Astrocyte of the spinal cord (primary cell): Measurements from ENCODE around the gene PLXNB1.

Experiments
- DNase-seq: peaks from one replicate; pipeline ENCODE4 v3.0.0; 2011; ENCODE audit warnings: low read depth, low spot score
- H3K4me3 ChIP-seq: 2 replicates; pipeline ENCODE4 v1.5.1; 2011; ENCODE audit warnings: low read depth, mild to moderate bottlenecking, low read length, moderate library complexity
- in situ Hi-C: cut with HindIII; loops from 2 replicates; pipeline ENCODE4 v1.10.0; 2017; ENCODE audit warnings: low sequenced_read_pairs
- TF ChIP-seq, protein P1 (sequence below): IDR thresholded peaks from 2 replicates; pipeline ENCODE4 v1.5.1; 2012; ENCODE audit warnings: low read depth, mild to moderate bottlenecking, low read length, inconsistent platforms

The PLXNB1 gene, protein sequence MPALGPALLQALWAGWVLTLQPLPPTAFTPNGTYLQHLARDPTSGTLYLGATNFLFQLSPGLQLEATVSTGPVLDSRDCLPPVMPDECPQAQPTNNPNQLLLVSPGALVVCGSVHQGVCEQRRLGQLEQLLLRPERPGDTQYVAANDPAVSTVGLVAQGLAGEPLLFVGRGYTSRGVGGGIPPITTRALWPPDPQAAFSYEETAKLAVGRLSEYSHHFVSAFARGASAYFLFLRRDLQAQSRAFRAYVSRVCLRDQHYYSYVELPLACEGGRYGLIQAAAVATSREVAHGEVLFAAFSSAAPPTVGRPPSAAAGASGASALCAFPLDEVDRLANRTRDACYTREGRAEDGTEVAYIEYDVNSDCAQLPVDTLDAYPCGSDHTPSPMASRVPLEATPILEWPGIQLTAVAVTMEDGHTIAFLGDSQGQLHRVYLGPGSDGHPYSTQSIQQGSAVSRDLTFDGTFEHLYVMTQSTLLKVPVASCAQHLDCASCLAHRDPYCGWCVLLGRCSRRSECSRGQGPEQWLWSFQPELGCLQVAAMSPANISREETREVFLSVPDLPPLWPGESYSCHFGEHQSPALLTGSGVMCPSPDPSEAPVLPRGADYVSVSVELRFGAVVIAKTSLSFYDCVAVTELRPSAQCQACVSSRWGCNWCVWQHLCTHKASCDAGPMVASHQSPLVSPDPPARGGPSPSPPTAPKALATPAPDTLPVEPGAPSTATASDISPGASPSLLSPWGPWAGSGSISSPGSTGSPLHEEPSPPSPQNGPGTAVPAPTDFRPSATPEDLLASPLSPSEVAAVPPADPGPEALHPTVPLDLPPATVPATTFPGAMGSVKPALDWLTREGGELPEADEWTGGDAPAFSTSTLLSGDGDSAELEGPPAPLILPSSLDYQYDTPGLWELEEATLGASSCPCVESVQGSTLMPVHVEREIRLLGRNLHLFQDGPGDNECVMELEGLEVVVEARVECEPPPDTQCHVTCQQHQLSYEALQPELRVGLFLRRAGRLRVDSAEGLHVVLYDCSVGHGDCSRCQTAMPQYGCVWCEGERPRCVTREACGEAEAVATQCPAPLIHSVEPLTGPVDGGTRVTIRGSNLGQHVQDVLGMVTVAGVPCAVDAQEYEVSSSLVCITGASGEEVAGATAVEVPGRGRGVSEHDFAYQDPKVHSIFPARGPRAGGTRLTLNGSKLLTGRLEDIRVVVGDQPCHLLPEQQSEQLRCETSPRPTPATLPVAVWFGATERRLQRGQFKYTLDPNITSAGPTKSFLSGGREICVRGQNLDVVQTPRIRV (N-terminal part only)

DNA sequence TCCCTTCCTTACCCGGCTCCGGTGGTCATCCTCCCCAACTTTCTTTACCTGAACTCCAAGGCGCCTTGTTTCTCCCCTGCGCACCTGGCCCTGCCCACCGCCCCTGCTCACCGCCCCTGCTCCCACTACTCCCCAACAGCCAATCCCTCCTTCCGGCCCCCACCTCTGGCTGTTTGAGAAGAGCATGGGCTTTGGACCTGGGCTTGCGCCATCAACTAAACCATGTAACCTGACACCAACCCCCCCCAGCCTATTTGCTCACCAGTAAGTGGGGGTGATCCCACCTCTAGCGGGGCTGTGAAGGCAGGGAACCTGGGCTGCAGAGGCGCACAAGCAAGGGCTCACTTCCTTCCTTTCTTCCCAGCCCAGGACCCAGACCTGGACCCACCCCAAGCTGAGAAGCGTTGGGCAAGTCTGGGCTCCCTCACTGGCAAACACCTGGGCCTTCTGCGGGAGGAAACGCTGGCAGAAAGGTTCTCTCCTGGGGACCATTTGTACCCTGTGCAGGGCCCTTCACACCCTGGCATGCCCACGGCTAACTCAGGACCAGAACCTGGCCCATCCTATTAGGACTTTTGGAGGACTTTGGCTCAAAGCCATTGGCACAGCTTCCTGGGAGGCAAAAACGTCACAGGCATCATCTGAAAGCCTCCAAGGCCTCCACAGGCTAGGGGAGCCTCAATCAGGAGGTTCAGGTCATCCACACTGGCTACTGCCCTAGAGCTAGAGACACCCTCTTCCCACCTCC, at the start of gene PLXNB1:
Gene PLXNB1, minus strand, starts transcription at position 127 of the 748 bp plus-strand sequence. CDS start 5,475 bp downstream, outside the sequence.
- TF ChIP-seq, protein P1, sequence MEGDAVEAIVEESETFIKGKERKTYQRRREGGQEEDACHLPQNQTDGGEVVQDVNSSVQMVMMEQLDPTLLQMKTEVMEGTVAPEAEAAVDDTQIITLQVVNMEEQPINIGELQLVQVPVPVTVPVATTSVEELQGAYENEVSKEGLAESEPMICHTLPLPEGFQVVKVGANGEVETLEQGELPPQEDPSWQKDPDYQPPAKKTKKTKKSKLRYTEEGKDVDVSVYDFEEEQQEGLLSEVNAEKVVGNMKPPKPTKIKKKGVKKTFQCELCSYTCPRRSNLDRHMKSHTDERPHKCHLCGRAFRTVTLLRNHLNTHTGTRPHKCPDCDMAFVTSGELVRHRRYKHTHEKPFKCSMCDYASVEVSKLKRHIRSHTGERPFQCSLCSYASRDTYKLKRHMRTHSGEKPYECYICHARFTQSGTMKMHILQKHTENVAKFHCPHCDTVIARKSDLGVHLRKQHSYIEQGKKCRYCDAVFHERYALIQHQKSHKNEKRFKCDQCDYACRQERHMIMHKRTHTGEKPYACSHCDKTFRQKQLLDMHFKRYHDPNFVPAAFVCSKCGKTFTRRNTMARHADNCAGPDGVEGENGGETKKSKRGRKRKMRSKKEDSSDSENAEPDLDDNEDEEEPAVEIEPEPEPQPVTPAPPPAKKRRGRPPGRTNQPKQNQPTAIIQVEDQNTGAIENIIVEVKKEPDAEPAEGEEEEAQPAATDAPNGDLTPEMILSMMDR, result no peak
- DNase-seq, result peak; percentile 61
- peak within 1 kb of the TSS; percentile 60 for H3K4me3 ChIP-seq
- in situ Hi-C loops, result no loop called here

DNA sequence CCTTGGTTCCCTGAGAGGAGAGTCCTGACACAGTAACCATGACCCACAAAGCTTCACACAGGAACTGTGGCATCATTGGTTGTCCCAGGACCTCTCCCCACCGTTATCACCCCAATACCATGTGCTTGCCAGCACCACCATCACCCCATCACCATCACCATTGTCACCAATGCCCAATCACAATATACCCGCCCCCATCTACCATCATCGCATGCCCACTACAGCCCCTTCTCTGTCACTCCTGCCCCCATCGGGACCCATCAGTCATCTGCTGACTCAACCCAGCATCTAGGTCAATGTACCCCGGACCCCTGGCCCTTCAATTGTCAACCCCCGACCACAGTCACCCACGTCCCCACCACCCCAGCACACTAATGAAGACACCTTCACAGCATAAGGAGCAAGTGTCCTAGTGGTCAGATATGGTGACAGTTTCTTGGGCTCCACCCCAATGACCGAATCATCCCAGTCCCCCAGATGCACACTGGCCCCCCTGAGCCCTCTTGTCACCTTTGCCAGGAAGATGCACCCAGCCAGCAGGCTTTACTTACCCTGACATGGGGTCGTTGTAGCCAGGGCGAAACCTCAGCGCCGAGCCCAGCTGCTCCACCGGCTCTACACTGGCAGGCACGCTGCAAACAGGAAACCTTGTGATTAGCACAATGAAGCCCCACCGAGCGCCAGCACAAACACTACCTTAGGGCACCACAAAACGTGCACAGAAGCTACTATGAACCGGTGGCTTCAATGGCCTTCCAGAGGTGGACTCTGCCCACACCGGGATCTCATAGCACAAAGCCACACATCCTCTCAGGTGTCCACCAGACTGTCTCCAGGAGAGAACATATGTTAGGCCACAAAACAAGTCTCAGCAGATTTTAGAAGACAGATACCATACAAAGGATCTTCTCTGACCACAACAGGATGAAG, 49.0 kb upstream of the PLXNB1 start:
- TF ChIP-seq, protein P1, result no peak
- no peak overlapping the region for H3K4me3 ChIP-seq
- DNase-seq, result no peak
- in situ Hi-C loops, result no loop called here

DNA sequence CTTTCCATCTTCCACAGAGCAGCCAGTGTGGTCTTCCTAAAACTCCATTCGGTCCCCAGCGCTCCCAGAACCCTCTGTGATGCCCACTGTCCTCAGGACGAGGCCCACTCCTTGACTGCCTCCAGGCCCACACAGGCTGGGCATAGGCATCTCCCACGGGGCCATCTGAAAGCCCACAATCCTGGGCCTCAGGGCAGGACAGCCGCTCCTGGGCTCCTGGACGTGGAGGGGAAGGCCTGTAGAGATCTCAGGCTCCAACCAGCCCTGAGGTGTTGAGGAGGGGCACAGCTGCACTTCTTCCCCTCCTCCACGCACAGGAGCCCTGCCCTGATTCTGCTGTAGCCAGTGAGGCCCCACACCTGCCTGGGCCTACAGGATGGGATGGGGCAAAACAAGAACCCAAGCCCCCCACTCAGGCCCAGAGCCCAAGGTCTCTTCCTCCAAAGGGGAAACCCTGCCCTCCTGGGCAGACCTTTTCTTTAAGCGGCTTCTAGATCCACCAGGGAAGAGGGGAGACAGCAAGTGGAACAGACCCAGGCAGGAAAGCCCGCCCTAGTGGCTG, 48.2 kb upstream of the PLXNB1 start:
- H3K4me3 ChIP-seq, result no peak overlapping the region
- TF ChIP-seq, protein P1, result no peak
- no peak for DNase-seq
- in situ Hi-C loops, result no loop called here

DNA sequence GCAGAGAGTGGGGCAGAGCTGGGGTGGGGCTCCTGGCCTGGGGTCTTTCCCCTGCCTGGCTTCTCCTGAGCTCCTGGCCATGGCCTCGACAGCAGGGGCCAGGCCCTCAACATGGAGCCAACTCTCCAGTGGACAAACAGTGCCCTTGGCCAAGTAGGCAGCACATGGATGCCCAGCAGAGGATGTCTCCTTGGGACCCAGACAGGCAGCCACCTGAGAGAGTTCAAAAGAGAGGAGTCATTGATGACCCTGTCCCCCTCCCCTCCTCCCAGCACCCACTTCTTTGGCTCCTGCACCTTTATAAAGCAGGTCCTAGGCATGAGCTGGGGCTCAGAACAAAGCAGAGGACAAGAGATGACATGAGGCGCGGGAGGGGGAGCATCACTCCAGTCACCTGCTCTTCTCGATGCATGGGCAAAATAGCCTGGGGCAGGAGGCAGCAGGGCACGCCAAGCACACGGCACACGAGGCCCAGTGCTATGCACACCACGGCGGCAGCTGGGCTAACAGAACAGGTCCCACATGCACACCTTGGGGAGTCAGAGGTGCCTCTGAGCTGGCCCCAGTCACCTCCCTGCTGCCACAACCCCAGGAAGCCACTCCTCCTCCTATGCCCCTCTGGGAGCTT, 46.7 kb upstream of the PLXNB1 start:
- DNase-seq, result no peak
- H3K4me3 ChIP-seq, result no peak overlapping the region
- in situ Hi-C loops, result no loop called here
- TF ChIP-seq, protein P1, result no peak

DNA sequence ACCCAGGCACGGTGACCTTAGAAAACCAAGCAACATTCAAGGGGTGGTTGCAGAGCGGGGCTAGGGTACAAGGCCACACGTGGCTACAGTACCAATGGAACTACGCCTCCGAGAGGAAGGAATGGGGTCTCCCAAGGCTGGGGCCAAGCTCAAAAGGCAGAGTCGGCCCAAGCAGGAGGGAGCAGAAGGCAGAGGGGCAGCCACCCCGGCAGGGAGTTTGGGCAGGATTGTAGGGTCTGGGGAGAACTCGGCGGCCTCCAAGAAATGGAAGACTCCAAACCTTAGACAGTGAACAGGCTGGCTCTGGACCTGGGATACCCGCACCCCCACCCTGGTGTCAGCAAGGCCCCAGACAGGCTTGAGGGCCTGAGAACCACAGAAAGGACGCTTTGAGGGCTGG, 45.3 kb upstream of the PLXNB1 start:
- TF ChIP-seq, protein P1, result no peak
- in situ Hi-C loops, result no loop called here
- DNase-seq, result no peak
- no peak overlapping the region for H3K4me3 ChIP-seq
